SU-DHL-6 (cell line): Measurements from ENCODE around the gene AQP9.

Source experiments
- H2AFZ ChIP-seq: fragments of 200-600 bp; sonication (generic); 2 replicates; pipeline ENCODE4 v1.6.1; 2014; ENCODE audit warnings: low read depth, mild to moderate bottlenecking, moderate library complexity, mixed read lengths, antibody characterized with exemption, low read length; ENCODE audit not compliant: severe bottlenecking
- H3F3A ChIP-seq: fragments of 200-600 bp; shearing (Covaris generic); 2 replicates; pipeline ENCODE4 v1.6.0; 2016; ENCODE audit warnings: antibody characterized with exemption, mild to moderate bottlenecking; ENCODE audit not compliant: insufficient read depth
- H3K27ac ChIP-seq: fragments of 200-600 bp; sonication (generic); 2 replicates; pipeline ENCODE4 v1.5.1; 2016; ENCODE audit warnings: low read depth, mild to moderate bottlenecking, low read length, moderate library complexity, mixed read lengths
- H3K27me3 ChIP-seq: fragments of 200-600 bp; sonication (generic), shearing (Covaris generic); 2 replicates; pipeline ENCODE4 v1.6.0; 2014; ENCODE audit warnings: mild to moderate bottlenecking, low read length
- H3K36me3 ChIP-seq: fragments of 200-600 bp; sonication (generic); 2 replicates; pipeline ENCODE4 v1.6.1; 2014; ENCODE audit warnings: mild to moderate bottlenecking, low read length, mixed read lengths
- H3K4me2 ChIP-seq: fragments of 300-600, 200-600 bp; shearing (Covaris generic), sonication (generic); 2 replicates; pipeline ENCODE4 v1.6.0; 2014; ENCODE audit warnings: low read length, low read depth, mild to moderate bottlenecking; ENCODE audit not compliant: poor library complexity, severe bottlenecking
- H3K4me3 ChIP-seq: fragments of 200-600 bp; sonication (generic); 2 replicates; pipeline ENCODE4 v1.5.1; 2014; ENCODE audit warnings: antibody characterized with exemption, low read length, mild to moderate bottlenecking, mixed read lengths; ENCODE audit not compliant: insufficient read depth, poor library complexity, severe bottlenecking
- H3K79me2 ChIP-seq: fragments of 200-600 bp; sonication (generic); 2 replicates; pipeline ENCODE4 v1.6.1; 2014; ENCODE audit warnings: mild to moderate bottlenecking, low read length, moderate library complexity; ENCODE audit not compliant: insufficient read depth
- H3K9ac ChIP-seq: fragments of 200-600 bp; sonication (generic); 2 replicates; pipeline ENCODE4 v1.7.0; 2014; ENCODE audit warnings: mild to moderate bottlenecking, low read length
- H3K9me2 ChIP-seq: fragments of 200-600 bp; sonication (generic); replicated peaks from 2 replicates; pipeline ENCODE4 v1.6.1; 2014; ENCODE audit warnings: low read length; ENCODE audit not compliant: insufficient read depth
- H3K9me3 ChIP-seq: fragments of 200-600 bp; sonication (generic); 2 replicates; pipeline ENCODE4 v1.6.1; 2014; ENCODE audit warnings: low read length, mixed read lengths; ENCODE audit not compliant: insufficient read depth
- H4K20me1 ChIP-seq: fragments of 200-600 bp; sonication (generic); 2 replicates; pipeline ENCODE4 v1.6.1; 2014; ENCODE audit warnings: low read depth, mild to moderate bottlenecking, antibody characterized with exemption, low read length, moderate library complexity, mixed read lengths
- CTCF ChIP-seq: fragments of 200-600 bp; sonication (generic); IDR thresholded peaks from one replicate; pipeline ENCODE4 v1.5.1; 2017; ENCODE audit warnings: antibody characterized with exemption, mild to moderate bottlenecking, low read length, moderate library complexity; ENCODE audit not compliant: insufficient read depth, poor library complexity, severe bottlenecking
- EZH2phosphoT487 ChIP-seq: fragments of 200-600 bp; sonication (generic), shearing (Covaris generic); conservative IDR thresholded peaks from 2 replicates; pipeline ENCODE4 v1.6.1; 2018; ENCODE audit warnings: mild to moderate bottlenecking, antibody characterized with exemption, low read length, moderate library complexity, mixed read lengths

The AQP9 gene

GRCh38 chr15:58217460-58217859 lies 79.3 kb downstream of the AQP9 start:
- Histone ChIP-seq H3K27ac (no peak overlapping the region), H3K79me2 (no peaks in the 10 kb centered on the region), H3K9ac (no peak overlapping the region), H3K4me2 (no peak overlapping the region), H3K4me3 (no peak overlapping the region), H4K20me1 (no peaks in the 10 kb centered on the region), H3K27me3 (no peaks in the 10 kb centered on the region), H3K9me3 (no peaks in the 10 kb centered on the region), H3F3A (no peaks in the 10 kb centered on the region), H3K36me3 (no peaks in the 10 kb centered on the region), H2AFZ (no peak overlapping the region), H3K9me2 (no peaks in the 10 kb centered on the region)
- TF ChIP-seq CTCF (no peak), EZH2phosphoT487 (no peak)

GRCh38 chr15:58221591-58222241 lies 83.5 kb downstream of the AQP9 start:
- Histone ChIP-seq H3K4me3 (no peak overlapping the region), H3K9me3 (no peaks in the 10 kb centered on the region), H4K20me1 (no peaks in the 10 kb centered on the region), H3K27me3 (no peaks in the 10 kb centered on the region), H3K27ac (no peak overlapping the region), H3K79me2 (no peaks in the 10 kb centered on the region), H3K9ac (no peak overlapping the region), H2AFZ (no peak overlapping the region), H3K4me2 (no peak overlapping the region), H3F3A (no peaks in the 10 kb centered on the region), H3K36me3 (no peaks in the 10 kb centered on the region), H3K9me2 (no peaks in the 10 kb centered on the region)
- no peak for TF ChIP-seq EZH2phosphoT487
- peak; percentile 10 for TF ChIP-seq CTCF

- no peak overlapping the region for H3K27ac ChIP-seq
- no peaks in the 10 kb centered on the region for H3K79me2 ChIP-seq
- H3K27me3 ChIP-seq, result no peaks in the 10 kb centered on the region
- H3K9me3 ChIP-seq, result no peaks in the 10 kb centered on the region
- TF ChIP-seq CTCF (no peak), EZH2phosphoT487 (no peak)
- no peaks in the 10 kb centered on the region for H3K9me2 ChIP-seq
- no peak overlapping the region for H3K9ac ChIP-seq
- H3K4me3 ChIP-seq, result no peak overlapping the region
- H3K4me2 ChIP-seq, result no peak overlapping the region
- H3F3A ChIP-seq, result no peaks in the 10 kb centered on the region
- H4K20me1 ChIP-seq, result no peaks in the 10 kb centered on the region
- H2AFZ ChIP-seq, result no peak overlapping the region
- no peaks in the 10 kb centered on the region for H3K36me3 ChIP-seq
Observed at GRCh38 chr15:58222679-58223078, 84.5 kb downstream of the AQP9 start.
